ENCODE data around the gene NVL.

The NVL gene

DNA sequence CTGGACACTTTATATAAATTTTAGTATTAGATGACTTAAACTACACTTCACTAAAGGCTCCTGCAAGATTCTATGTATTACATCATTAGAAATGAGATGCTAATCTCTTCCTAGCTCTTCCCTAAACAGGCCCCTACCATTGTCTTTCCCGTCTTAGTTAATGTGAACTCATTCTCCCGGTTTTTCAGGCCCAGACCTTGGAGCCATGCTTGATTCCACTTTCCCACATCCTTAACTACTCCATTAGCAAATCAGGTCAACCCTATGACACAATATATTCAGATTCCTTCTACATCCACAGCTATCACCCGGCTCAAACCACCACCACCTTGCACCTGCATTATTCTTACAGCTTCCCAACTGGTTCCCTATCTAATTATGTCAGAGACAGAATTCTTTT lies 73.3 kb downstream of the NVL start:
- peak overlapping the region; percentile 3; the same call in 1 of the 2 replicates for H3K4me3 ChIP-seq (ENCODE audit: low read depth, low read length)
- H3K27me3 ChIP-seq (ENCODE audit: control insufficient read depth, insufficient read depth, low read length) = no peaks in the 10 kb centered on the region
- no peaks in the 10 kb centered on the region; the same call in 1 of the 2 replicates for H3K36me3 ChIP-seq (ENCODE audit: control insufficient read depth, insufficient read depth, low read length)
- peaks cover 14% of the 10 kb centered on the region for H3K4me1 ChIP-seq (ENCODE audit: control insufficient read depth, insufficient read depth, low read length)
- peak overlapping the region; percentile 88 for H3K27ac ChIP-seq (ENCODE audit: low read depth, low read length)
- no peaks in the 10 kb centered on the region for H3K9me3 ChIP-seq (ENCODE audit: control insufficient read depth, insufficient read depth, low read length)
- H3K9ac ChIP-seq (ENCODE audit: low read depth, low read length) = peak overlapping the region; percentile 29; the same call in 1 of the 2 replicates

DNA sequence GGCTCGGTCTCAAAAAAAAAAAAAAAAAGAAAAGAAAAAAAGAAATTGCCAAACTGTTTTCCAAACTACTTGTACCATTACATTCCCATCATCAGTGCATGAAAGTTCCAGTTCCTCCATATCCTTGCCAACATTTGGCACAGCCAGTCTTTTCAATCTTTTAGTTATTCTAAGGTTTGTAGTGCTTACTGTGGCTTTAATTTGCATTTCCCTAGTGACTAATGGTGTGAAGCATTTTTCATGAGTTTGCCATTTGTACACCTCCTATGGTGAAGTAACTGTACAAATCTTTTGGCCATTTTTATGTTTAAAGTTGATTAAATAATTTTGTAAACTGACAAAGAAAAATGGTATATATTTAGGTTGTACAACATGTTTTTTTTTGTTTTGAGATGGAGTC lies 76.3 kb downstream of the NVL start:
- no peak overlapping the region for H3K4me3 ChIP-seq (ENCODE audit: low read depth, low read length)
- no peak overlapping the region for H3K9ac ChIP-seq (ENCODE audit: low read depth, low read length)
- H3K27ac ChIP-seq (ENCODE audit: low read depth, low read length) = no peak overlapping the region
- no peaks in the 10 kb centered on the region for H3K27me3 ChIP-seq (ENCODE audit: control insufficient read depth, insufficient read depth, low read length)
- H3K4me1 ChIP-seq (ENCODE audit: control insufficient read depth, insufficient read depth, low read length) = peaks cover 14% of the 10 kb centered on the region
- H3K9me3 ChIP-seq (ENCODE audit: control insufficient read depth, insufficient read depth, low read length) = no peaks in the 10 kb centered on the region
- H3K36me3 ChIP-seq (ENCODE audit: control insufficient read depth, insufficient read depth, low read length) = peaks cover 11% of the 10 kb centered on the region

DNA sequence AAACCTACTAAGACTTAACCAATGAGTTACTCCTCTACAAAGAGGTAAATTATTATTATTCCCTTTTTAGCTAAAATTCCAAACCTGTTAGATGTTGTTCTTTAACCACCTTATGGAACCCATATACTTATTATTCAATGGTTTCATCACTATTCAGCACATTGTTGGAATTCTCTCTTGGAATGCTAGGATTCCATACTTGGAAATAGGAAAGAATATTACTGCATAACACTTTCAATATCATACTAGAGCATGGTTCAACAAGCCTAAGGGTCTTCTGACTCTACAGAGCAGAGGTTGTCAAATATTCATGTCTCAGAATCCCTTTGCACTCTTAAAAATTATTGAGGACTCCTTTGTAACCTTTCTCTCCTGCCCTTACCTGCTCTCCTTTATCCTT lies 77.5 kb downstream of the NVL start:
- Histone ChIP-seq H3K27me3 (ENCODE audit: control insufficient read depth, insufficient read depth, low read length) (no peaks in the 10 kb centered on the region), H3K27ac (ENCODE audit: low read depth, low read length) (peak overlapping the region; percentile 3), H3K4me3 (ENCODE audit: low read depth, low read length) (no peak overlapping the region), H3K36me3 (ENCODE audit: control insufficient read depth, insufficient read depth, low read length) (peaks cover 23% of the 10 kb centered on the region), H3K9ac (ENCODE audit: low read depth, low read length) (no peak overlapping the region), H3K9me3 (ENCODE audit: control insufficient read depth, insufficient read depth, low read length) (no peaks in the 10 kb centered on the region), H3K4me1 (ENCODE audit: control insufficient read depth, insufficient read depth, low read length) (peaks cover 12% of the 10 kb centered on the region)

DNA sequence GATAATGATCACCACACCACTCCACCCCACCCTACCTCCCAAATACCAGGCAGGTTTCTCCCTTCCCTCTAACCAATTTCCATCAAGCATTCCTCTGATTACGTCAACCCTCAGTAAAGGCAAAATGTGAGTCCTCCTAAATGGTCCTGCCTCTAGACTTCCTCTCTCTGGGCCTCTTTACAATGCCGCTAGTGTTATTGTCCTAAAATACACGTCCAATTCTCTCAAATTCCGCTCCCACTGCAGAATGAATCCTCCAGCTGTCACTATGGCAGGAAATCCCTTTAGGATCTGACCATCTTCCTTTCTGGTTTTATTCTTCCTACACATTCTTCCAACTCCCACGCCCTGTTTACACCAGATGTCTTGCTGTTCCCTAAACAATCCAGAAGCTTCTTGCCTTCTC lies 78.2 kb downstream of the NVL start:
- peak overlapping the region; percentile 3 for H3K27ac ChIP-seq (ENCODE audit: low read depth, low read length)
- peaks cover 23% of the 10 kb centered on the region for H3K36me3 ChIP-seq (ENCODE audit: control insufficient read depth, insufficient read depth, low read length)
- no peak overlapping the region for H3K9ac ChIP-seq (ENCODE audit: low read depth, low read length)
- no peaks in the 10 kb centered on the region for H3K9me3 ChIP-seq (ENCODE audit: control insufficient read depth, insufficient read depth, low read length)
- H3K27me3 ChIP-seq (ENCODE audit: control insufficient read depth, insufficient read depth, low read length) = no peaks in the 10 kb centered on the region
- H3K4me3 ChIP-seq (ENCODE audit: low read depth, low read length) = no peak overlapping the region
- peaks cover 5% of the 10 kb centered on the region for H3K4me1 ChIP-seq (ENCODE audit: control insufficient read depth, insufficient read depth, low read length)

DNA sequence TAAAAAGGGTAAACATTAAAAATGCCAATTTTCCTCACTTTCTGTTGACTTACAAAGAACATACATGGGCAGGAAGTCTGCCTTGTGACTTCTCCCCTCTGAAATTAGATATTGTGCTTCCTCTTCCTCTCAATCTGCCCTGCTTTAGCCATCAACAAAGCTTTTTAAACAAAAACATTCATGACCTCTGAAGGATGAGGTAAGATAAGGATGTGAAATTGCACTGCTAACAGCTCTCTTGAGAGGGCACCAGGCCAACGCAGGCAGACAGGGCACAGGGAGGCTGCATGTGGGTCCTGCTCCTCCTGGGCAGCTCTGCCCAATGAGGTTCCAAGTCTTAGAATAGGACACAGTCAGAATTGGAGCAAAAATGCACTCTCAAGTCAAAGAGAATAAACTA lies 84.8 kb downstream of the NVL start:
- Histone ChIP-seq H3K9me3 (ENCODE audit: control insufficient read depth, insufficient read depth, low read length) (no peaks in the 10 kb centered on the region), H3K4me3 (ENCODE audit: low read depth, low read length) (no peak overlapping the region), H3K27me3 (ENCODE audit: control insufficient read depth, insufficient read depth, low read length) (no peaks in the 10 kb centered on the region), H3K27ac (ENCODE audit: low read depth, low read length) (no peak overlapping the region), H3K4me1 (ENCODE audit: control insufficient read depth, insufficient read depth, low read length) (0 out of 2 replicates have a peak, but pooled peaks cover 3% of the 10 kb centered on the region), H3K9ac (ENCODE audit: low read depth, low read length) (no peak overlapping the region), H3K36me3 (ENCODE audit: control insufficient read depth, insufficient read depth, low read length) (peaks cover 33% of the 10 kb centered on the region)

DNA sequence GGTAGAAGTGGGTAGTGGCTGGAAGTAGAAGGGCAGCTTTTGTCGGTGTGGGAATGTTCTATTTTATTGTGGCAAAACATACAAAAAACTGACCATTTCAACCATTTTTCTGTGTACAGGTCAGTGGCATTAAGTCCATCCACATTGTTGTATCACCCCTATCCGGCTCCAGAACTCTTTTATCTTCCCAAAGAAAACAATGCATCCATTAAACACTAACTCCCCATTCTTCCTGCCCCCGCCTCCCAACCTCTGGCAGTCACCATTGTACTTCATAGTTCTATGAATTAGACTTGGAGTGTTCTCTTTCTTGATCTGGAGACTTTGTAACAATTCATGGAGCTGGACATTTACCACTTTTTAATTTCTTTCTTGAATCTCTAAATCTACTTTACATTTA lies 91.2 kb downstream of the NVL start:
- Histone ChIP-seq H3K4me1 (ENCODE audit: control insufficient read depth, insufficient read depth, low read length) (peaks cover 48% of the 10 kb centered on the region), H3K27ac (ENCODE audit: low read depth, low read length) (peak overlapping the region; percentile 31), H3K4me3 (ENCODE audit: low read depth, low read length) (no peak overlapping the region), H3K27me3 (ENCODE audit: control insufficient read depth, insufficient read depth, low read length) (no peaks in the 10 kb centered on the region), H3K9ac (ENCODE audit: low read depth, low read length) (no peak overlapping the region), H3K9me3 (ENCODE audit: control insufficient read depth, insufficient read depth, low read length) (no peaks in the 10 kb centered on the region), H3K36me3 (ENCODE audit: control insufficient read depth, insufficient read depth, low read length) (peaks cover 9% of the 10 kb centered on the region; the same call in 1 of the 2 replicates)

DNA sequence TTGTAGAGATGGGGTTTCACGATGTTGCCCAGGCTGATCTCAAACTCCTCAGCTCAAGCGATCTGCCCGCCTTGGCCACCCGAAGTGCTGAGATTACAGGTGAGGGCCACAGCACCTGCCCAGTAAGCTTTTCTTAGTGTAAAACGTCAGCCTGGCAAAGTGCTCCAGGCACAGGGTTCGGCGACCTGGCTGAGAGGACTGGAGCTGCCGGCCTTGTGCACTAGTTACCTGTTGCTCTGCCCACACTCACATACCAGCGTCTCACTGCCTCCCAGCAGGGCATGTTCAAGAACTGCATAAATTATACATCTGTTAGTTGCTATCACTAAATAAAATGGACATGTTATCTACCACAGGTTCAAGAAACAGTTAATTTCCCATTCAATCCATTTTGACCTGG lies 91.8 kb downstream of the NVL start:
- no peak overlapping the region for H3K27ac ChIP-seq (ENCODE audit: low read depth, low read length)
- H3K9ac ChIP-seq (ENCODE audit: low read depth, low read length) = no peak overlapping the region
- H3K4me1 ChIP-seq (ENCODE audit: control insufficient read depth, insufficient read depth, low read length) = peaks cover 48% of the 10 kb centered on the region
- H3K4me3 ChIP-seq (ENCODE audit: low read depth, low read length) = no peak overlapping the region
- no peaks in the 10 kb centered on the region for H3K9me3 ChIP-seq (ENCODE audit: control insufficient read depth, insufficient read depth, low read length)
- H3K27me3 ChIP-seq (ENCODE audit: control insufficient read depth, insufficient read depth, low read length) = no peaks in the 10 kb centered on the region
- H3K36me3 ChIP-seq (ENCODE audit: control insufficient read depth, insufficient read depth, low read length) = peaks cover 10% of the 10 kb centered on the region; the same call in 1 of the 2 replicates

DNA sequence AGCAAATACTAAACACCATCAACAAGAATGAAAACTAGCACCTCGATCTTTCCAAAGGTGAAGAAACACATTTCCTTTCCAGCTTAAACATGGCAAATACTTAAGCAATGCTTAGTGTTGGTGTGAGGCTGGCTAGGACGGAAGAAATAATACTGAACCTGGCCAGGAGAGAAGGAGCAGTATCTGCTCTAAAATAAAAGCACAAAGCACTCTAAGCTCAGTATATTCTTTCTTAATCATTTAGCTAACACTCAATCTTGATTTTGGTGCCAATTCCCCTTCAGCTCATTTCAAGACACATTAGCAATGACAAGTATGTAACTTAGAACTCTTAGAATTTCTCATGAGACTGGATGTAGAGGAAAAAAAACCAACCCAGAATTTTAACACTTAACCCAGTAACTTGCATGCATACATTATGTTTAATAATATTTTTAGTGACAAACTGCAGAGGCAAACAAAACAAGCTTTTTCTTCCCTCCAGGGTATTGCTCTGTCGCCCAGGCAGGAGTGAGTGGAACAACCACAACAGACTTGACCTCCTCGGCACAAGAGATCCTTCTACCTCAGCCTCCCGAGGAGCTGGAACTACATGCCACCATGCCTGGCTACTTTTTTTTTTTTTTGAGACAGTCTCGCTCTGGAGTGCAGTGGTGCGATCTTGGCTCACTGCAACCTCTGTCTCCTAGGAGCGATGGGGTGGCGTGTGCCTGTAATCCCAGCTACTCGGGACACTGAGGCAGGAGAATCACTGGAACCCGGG lies 92.7 kb downstream of the NVL start:
- H3K4me3 ChIP-seq (ENCODE audit: low read depth, low read length) = no peak overlapping the region
- H3K9ac ChIP-seq (ENCODE audit: low read depth, low read length) = no peak overlapping the region
- H3K27ac ChIP-seq (ENCODE audit: low read depth, low read length) = peak overlapping the region; percentile 93
- peaks cover 18% of the 10 kb centered on the region for H3K36me3 ChIP-seq (ENCODE audit: control insufficient read depth, insufficient read depth, low read length)
- H3K9me3 ChIP-seq (ENCODE audit: control insufficient read depth, insufficient read depth, low read length) = no peaks in the 10 kb centered on the region
- no peaks in the 10 kb centered on the region for H3K27me3 ChIP-seq (ENCODE audit: control insufficient read depth, insufficient read depth, low read length)
- H3K4me1 ChIP-seq (ENCODE audit: control insufficient read depth, insufficient read depth, low read length) = peaks cover 48% of the 10 kb centered on the region

DNA sequence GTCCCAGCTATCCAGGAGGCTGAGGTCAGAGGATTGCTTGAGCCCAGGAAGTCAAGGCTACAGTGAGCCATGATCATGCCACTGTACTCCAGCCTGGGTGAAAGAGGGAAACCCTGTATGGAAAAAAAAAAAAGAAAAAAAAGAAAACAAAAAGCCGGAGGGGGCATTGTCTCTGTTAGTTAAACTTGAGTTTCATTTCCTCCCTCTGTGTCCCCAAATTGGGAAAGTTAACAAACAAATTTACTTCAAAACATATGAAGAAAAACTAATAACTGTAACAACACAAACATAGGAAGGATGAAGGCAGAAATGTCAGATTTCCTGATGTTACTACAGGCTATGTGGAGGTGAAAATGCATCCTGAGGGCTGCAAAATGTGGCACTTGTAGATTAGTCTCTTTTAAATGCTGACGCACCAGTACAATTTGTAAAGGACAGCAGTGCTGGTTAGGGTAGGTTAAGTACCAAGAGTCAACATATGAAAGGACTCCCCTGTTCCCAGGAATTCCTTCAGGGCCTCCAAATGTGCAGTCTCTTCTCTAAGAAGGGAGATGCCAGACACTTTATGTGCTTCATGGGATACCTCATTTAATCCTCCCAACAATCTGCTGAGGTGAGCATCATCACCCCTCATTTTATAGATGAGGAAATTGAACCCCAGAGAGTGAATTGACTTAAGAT lies 94.0 kb downstream of the NVL start:
- H3K27ac ChIP-seq (ENCODE audit: low read depth, low read length) = peak overlapping the region; percentile 93
- H3K9me3 ChIP-seq (ENCODE audit: control insufficient read depth, insufficient read depth, low read length) = no peaks in the 10 kb centered on the region
- peaks cover 48% of the 10 kb centered on the region for H3K4me1 ChIP-seq (ENCODE audit: control insufficient read depth, insufficient read depth, low read length)
- H3K4me3 ChIP-seq (ENCODE audit: low read depth, low read length) = peak overlapping the region; percentile 15; the same call in 1 of the 2 replicates
- no peak overlapping the region for H3K9ac ChIP-seq (ENCODE audit: low read depth, low read length)
- H3K36me3 ChIP-seq (ENCODE audit: control insufficient read depth, insufficient read depth, low read length) = peaks cover 25% of the 10 kb centered on the region
- no peaks in the 10 kb centered on the region for H3K27me3 ChIP-seq (ENCODE audit: control insufficient read depth, insufficient read depth, low read length)

DNA sequence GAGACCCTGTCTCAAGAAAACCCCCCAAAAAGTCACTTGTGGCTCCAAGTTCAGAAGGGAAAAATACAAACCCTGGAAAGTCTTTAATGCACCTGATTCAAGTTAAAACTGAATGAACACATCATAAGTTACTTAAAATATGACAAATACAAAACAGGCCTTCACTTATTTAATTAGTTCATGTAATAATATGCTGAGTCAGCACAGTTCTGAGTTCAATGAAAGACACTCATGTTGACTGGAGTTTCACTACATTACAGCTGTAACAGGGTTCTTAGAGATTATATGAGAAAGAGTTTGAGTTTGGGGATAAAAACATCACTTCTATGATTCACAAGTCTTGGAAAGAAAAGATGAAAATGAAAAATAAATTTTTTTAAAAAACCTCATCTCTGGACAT lies 96.0 kb downstream of the NVL start:
- no peak overlapping the region for H3K9ac ChIP-seq (ENCODE audit: low read depth, low read length)

DNA sequence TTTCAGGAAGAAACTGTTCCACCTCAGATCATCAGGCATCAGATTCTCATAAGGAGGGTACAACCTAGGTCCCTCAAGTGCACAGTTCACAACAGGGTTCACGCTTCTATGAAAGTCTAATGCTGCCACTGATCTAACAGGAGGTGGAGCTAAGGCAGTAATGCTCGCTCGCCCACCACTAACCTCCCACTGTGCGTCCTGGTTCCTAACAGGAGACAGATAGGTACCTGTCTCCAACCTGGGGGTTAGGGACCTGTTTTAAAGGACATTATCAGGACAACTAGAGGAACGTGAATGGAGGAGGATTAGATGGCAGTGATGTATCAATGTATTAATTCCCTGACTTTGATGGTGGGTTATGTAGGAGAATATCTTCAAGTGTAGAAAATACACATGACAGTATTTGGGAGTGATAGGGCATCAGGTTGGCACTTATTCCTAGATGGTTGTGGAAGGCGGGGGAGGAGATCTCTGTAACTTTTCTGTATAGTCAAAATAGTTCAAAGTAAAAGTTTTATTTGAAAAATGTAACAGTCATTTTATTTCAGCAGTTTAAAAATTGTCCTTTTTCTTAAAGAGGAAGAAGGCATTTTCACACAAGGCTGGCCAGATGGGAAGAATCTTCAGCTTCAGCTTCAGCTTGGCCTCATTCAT lies 103.0 kb downstream of the NVL start:
- Histone ChIP-seq H3K36me3 (ENCODE audit: control insufficient read depth, insufficient read depth, low read length) (peaks cover 42% of the 10 kb centered on the region), H3K27me3 (ENCODE audit: control insufficient read depth, insufficient read depth, low read length) (no peaks in the 10 kb centered on the region), H3K9ac (ENCODE audit: low read depth, low read length) (no peak overlapping the region), H3K4me3 (ENCODE audit: low read depth, low read length) (no peak overlapping the region), H3K27ac (ENCODE audit: low read depth, low read length) (no peak overlapping the region), H3K9me3 (ENCODE audit: control insufficient read depth, insufficient read depth, low read length) (no peaks in the 10 kb centered on the region), H3K4me1 (ENCODE audit: control insufficient read depth, insufficient read depth, low read length) (peaks cover 13% of the 10 kb centered on the region)

More for the DNA sequence above, 96.0 kb downstream of the NVL start:
- Histone ChIP-seq H3K4me3 (ENCODE audit: low read depth, low read length) (no peak overlapping the region), H3K27me3 (ENCODE audit: control insufficient read depth, insufficient read depth, low read length) (no peaks in the 10 kb centered on the region), H3K9me3 (ENCODE audit: control insufficient read depth, insufficient read depth, low read length) (no peaks in the 10 kb centered on the region), H3K27ac (ENCODE audit: low read depth, low read length) (no peak overlapping the region), H3K4me1 (ENCODE audit: control insufficient read depth, insufficient read depth, low read length) (peaks cover 38% of the 10 kb centered on the region), H3K36me3 (ENCODE audit: control insufficient read depth, insufficient read depth, low read length) (peaks cover 35% of the 10 kb centered on the region)

Data from HUES48 (cell line).